Activated gamma-delta T cell treated with anti-CD3 and anti-CD28 coated beads, Interleukin-2, amount 50 U/mL, for 16 hours (primary cell): ENCODE data around the gene EZH2.

Experiments
- DNase-seq: peaks from one replicate; pipeline ENCODE4 v3.0.0-alpha.2; 2020; ENCODE audit warnings: low read depth

EZH2 gene

DNA sequence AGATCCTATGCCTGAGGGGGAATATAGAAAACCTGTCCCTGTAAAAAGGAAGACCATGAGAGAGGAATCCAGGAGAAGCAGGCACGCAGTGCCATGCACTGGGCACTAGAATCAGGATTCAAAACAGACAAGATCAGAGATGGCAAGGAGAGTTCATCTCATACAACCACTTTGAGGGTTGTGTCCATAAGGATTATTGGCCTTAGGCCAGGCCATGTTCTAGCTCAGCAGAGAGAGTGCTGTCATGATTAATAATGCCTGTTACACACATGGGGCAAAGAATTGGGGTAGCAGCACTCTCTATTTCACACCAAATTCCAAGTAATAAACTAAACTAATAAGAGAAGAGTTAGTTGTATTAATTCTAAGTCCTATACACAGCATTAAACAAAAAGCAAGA is 29.1 kb downstream of the EZH2 start:
- DNase-seq, result no peak

DNA sequence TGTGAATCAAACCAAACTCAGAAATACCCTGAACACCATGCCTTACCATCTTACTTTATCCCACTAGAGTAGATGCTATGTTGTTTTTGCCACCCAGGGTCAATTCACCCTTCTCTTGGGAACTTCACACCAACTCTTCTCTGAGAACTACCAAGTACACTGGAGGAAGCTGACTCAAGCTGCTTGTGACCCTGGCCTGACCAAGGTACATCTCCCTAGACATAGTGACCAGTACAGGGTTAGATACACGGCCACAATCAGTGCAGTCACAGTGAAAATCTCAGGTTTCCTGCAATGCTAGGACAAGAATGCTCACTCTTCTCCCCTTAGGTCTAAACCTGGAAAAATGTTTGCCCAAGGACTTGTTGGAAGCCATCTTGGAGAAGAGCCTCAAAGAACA is 31.8 kb downstream of the EZH2 start:
- DNase-seq, result no peak

DNA sequence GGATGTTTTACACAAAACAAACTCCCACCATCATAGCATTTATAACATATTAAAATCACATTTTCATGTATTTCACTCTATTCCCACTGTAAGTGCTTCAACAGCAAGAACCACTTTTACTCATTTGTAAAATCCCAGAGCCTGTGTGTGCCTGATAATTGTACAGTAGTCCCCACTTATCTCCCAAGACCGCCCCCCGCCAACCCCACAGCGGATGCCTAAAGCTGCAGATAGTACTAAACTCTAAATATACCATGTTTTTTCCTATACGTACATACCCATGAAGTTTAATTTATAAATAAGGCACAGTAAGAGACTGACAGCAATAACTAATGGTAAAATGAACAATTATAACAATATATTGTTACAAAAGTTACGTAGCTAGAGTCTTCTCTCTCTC is 33.5 kb downstream of the EZH2 start:
- no peak for DNase-seq

DNA sequence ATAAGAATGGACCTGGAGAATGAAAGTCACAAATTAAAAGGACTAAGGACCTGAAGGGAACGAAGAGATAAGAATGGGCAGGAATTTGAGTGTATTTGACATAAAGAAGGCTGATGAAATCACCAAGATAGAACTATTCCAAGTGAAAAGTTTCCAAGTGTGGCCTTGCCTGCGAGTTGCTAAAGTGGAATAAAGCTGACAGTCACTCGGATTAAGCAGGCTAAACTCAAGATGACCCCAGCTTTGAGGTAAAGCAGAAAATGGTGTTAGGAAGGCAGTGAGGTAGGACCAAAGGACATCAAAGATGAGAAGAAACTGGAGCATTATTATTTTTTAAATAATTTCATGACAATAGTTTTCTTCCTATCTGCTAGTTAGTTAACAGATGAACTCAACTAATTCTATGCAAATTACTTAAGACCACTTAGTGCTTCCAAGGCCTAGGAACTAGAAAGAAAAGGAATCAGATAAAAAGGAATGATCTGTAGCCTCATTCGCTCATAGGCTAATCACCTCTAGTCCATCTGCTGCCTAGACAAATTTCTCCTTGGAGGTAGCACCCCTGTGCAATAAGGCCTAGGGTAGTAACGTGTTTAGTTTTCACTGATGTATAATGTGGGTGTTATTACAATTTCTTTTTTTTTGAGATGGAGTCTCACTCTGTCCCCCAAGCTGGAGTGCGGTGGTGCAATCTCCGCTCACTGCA is 34.5 kb downstream of the EZH2 start:
- no peak for DNase-seq

DNA sequence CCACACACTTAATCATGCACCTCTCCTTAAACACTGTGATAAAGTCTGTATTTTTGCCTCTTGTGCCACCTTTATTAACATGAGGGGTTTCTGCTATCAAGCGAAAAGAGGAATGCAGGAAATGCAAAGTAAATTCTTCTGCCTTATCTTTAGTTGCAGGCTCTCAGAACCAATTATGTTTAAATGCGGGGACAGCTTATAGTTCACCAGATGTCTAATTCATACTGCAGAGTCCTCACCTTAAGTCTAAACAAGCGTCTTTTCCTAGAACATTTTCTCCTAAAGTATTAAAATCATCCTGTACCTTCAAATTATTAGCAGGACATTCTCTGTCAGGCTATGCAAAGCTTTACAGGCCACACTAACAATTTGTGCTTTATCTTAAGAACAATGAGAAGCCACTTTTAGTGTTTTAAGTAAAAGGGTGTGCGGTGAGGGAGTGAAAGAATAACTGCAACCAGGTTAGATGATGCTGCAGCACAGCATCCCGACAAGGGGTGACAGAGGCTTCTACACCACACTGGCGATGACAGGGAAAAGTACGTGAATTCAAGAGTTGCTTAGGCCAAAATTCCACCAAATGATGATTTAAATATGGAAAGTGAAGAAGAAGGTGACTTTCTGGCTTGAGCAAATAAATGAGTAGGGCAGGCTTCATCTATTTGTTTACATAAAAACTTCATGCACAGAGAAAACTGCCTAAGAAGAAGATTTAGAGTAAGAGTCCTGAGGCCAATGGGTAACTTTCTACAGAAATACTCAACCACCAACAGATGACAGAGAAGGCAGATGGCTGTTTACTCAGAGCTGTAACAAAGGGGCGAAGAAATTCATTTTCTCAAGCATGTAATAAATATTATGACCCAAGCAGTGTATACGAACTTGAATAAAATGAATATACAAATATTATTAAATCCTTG is 36.0 kb downstream of the EZH2 start:
- DNase-seq, result no peak

DNA sequence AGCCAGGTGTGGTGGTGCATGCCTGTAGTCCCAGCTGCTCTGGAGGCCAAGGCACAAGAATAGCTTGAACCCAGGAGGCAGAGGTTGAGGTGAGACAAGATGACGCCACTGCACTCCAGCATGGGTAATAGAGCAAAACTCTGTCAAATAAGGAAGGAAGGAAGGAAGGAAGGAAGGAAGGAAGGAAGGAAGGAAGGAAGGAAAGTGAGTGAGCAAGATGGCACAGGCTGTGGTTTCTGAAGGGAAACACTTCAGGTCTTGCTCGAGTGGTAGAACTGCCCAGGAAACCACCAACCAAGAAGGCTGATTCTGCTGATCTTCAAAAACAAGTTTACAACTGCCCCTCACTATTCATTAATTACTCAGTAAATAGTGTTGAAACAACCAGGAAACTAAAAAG is 45.2 kb downstream of the EZH2 start:
- no peak for DNase-seq

DNA sequence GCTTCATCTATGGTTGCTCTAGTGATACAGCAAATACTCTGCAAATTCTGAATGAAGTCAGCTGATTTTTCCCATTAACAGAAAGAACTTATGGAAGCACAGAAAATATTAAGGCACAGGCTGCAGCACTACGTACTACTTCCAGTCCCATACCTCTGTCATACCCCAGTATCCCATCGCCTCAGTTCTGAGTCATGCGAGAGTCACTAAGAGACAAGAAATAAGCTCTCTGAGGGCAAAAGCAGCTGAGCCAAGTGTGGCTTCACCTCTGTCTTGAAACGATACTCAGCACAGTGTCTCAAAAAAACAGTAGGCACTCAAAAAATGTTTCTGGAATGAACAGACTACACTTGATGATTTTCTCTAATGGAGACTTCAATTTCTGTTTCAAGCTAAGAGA is 48.2 kb downstream of the EZH2 start:
- no peak for DNase-seq

DNA sequence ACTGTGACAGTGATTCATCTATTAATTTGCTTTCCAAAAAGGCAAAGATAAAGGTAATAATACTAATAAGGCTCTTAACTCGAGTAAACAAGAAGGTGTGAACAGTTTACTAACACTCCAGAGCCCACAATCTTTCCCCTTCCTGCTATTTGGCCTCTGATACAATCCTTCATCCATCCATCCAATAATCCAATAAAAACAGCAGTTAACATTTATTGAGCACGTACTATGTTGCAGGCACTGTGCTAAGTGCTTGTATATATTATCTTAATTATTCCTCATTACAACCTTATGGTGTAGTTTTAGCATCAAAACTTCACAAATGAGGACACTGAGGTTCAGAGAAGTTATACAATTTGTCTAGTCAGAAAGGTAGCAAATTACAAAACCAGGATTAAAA is 49.5 kb downstream of the EZH2 start:
- no peak for DNase-seq

DNA sequence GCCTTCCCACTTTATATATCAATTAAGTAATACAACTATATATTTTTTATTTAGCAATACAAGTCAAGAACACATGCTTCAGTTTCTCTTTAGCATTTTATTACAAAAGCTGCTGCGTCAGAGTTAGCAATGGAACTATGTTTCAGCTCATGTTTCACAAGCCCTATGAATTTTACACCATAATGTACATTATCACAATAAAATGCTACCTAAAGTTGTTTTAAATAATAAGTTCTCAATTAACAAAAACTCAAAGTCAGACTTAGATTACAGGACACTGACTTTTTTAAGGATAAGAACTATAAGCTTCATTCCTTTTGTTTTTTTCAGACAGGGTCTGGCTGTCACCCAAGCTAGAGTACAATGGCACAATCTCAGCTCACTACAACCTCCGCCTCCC is 52.3 kb downstream of the EZH2 start:
- DNase-seq, result no peak

DNA sequence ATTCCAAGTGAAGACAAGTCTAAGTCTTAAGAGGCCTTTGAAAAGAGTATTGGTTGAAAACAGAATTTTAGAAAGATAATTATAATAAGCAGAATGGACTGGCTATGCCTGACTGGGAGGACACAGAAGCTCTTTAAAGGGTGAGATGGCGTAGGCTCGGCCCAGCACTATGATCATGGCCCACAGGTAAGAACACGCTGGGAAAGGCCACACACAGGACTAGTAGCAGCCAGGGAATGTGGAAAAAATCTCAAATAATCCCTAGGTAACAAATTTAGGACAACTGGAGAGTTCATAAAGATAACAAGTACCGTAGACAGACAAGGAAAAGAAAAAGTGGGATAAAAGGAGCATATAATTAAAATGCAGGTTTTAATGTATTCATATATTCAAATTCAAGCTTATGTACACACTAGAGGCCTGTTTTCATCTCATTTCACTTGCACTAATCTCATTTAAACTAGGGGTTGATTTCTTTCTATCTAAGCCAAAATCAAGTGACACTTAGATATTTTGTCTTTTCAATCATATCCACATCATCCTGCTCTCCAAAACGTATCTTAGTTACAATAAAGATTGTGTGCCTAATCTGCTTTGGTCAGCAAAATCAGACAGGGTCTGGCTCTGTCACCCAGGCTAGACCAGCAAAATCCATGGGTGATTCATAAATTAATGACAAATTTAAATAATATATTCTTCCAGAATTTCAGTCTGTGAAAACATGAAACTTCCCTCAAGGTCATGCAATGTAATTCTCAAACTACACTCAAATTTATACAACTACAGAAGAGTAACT is 53.0 kb downstream of the EZH2 start:
- no peak for DNase-seq

DNA sequence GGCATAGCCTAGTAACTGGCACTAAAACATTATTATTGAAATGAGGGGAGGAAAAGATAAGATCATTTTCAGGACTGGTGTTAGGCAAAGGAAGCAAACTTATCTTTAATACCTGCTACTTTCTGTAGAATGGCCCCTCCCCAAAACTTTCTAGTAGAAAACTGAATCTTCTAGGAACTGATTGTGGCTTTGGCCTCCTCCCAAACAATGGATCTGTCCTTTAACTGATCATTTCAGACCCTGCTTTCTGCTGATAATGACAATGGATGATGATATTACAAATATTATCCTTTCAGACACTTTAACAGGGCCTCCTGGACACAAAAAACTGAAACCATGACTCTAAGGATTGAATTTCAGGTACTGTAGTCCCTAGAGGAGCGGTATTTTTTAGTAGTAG is 55.1 kb downstream of the EZH2 start:
- no peak for DNase-seq

DNA sequence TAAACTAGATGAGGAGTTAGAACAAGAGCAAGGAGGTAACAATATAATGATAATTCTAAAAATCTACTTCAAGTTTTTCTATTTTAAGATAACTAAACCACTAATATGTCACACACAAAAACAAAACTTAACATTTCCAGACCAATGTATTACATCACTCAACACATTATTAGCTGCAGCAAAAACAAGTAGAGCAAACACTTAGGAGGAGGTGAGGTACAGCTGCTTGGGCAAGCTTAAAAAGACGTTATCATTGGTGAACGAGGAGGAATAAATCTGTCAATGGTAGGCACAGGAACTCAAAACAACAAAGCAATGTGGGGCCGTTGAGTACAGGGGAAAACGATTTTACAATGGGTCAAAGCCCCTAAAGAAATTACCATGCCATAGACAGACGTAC is 58.8 kb downstream of the EZH2 start:
- DNase-seq, result no peak

DNA sequence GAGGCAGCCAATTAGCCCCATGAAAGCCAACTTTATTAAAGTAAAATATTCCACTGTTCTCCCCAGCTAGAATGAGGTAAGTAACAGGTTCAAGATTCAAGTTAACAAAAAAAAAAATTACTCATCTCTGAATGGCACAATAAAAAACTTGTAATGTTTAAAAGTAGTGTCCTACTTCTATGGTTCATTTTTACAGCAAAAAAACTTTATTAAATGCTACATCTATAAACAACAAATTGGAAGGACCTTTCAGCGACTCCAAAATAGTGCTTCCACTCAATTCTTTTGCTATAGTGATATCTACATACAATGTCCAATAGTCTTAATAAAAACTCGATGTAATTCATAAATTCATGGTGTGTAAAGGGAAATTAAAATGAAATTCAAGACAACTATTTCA is 59.2 kb downstream of the EZH2 start:
- no peak for DNase-seq

DNA sequence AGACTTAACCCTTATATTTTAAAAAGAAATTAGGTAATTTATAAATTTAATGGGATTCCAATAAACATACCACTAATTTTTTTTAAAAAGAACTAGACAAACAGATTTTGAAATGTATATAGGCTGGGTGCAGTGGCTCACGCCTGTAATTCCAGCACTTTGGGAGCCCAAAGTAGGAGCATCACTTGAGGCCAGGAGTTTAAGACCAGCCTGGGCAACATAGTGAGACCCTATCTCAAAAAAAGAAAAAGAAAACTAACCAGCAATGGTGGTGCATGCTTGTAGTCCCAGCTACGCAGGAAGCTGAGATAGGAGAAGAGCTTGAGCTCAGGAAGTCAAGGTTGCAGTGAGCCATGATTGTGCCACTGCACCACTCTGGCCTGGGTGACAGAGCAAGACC is 62.7 kb downstream of the EZH2 start:
- DNase-seq, result no peak

DNA sequence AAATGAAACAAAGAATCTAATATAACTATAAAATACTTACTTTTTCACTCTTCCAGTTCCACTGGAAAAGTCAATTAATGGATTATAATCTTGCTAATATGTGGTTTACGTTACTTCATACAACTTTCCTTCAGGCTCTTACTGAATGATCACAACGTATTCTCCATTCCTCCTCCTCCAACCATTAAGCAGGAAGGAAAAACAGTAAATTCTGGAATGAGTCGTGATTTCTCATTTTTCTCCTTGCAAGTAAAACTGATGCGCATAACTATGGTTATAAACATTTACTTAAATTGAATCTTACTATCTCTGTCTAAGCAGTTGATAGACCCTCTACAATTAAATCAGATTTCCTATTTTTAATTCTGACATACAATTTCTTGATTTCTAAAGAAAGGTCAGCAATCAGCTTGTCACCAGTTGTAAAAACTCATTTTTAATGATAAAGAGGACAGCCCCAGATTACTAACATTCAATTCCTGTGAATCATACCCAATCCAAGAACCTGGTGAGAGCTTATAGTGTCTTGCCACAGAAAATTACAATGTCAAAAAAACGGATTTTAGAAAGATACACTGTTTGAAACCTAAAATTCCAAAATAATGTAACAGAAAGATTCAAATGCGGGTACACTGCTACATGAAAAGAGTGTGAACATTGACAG is 64.3 kb downstream of the EZH2 start:
- DNase-seq, result no peak

DNA sequence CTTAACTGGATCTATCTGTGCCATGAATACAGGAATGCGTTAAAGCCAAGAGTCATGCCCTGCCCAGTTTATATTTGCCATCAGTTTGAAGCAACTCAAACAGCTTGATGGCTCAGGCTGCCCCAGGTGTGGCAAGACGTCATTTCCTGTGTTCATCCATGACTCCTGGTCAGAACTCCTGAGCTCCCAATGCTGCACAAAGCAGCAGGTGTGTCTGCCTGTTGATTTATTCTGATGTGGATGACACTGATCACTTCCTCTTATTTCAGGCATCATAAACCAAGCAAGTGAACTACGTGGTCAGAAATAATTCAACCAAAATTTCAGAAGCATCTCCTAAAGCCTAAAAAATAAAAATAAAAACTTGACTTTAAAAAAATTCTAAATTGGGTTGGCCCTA is 68.5 kb downstream of the EZH2 start:
- no peak for DNase-seq

DNA sequence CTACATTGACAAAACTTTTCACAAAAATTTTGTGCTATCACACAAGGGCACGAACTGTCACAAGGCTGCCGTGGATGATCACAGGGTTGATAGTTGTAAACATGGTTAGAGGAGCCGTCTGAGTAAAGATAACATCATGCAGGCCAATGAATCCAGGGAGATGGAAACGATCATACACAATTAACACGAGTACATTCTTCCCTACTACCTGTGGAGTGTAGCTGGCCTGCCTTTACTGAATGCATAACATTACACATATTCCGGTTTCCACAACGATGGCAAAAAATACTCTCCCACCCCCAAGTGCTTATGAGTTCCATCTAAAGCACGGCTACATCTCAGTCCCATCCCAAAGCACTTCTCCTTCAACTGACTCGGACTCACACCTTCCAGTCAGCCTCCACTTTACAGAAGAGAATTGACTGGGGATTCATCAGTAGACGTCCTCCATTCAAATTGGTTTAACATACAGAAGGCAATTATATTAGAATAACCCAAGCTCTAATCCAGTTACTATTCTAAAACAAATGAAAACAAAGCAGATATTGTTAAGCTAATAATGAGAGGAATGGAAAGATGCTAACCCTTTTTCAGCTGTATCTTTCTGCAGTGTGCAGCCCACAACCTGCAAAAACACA is 69.0 kb downstream of the EZH2 start:
- DNase-seq, result no peak

DNA sequence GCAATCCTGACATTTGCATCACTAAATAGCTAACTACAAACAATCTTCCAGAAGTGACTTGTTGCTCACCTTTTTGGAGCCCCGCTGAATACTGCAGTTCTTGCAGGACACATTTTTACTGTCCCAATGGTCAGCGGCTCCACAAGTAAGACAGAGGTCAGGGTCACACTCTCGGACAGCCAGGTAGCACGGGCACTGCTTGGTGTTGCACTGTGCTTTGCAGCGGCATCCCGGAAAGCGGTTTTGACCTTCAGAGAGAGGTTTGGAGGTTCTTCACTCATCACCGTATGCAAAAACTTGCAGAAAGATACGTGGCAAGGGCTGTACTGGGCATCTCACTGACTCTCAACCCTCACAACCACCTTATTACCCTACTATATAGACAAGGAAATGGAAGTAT is 70.2 kb downstream of the EZH2 start:
- no peak for DNase-seq

DNA sequence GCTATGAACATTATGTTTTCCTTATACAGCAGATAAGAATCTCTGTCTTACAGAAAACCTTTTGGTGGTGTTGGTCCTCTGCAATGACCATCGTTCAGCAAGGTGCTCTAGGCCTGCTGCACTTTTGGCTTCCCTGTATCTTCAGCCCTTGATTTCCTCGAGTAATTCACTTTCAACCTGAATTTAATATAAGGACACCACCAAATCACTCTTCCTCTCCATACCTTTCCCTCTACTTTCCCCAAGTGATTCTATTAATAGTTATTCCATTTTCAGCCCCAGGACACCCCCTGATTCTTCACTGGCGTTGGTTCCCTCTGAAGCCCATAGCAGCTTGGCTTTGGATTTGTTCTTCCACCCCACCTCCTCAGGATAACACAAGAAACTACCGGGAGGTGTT is 72.2 kb downstream of the EZH2 start:
- DNase-seq, result no peak

DNA sequence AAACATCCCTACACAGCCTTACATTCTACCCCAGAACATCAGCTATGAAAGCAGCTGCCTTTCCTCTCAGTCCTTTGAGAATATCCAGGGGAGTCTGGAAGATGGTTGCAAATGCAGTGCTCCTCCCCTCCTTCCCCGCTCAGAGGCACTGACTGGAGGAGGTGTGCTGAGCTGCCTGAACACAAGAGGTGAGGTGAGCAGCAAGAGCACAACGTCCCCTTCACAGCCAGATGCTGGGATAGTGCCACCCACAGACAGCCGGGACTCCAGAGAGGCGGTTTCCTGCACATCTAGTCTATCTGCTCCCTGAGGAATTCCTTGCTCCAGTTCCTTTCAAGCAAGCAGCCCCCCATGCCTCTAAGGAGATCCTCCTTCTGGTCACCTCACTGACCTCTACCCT is 74.2 kb downstream of the EZH2 start:
- no peak for DNase-seq

DNA sequence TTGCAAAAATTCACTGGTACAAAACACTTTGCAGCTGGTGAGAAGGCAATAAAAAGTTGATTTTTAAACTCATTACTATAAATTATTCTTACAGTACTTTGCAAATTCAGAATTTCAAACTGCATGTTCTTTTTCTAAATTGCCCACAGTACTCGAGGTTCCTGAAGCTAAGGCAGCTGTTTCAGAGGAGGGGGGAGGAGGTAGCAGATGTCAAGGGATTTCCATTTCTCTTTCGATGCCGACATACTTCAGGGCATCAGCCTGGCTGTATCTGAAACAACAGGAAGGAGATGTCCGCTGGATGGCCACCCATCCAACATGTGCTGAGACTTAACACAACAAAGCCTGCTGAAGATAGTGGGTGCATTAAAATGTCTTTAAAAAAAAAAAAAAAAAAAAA is 76.7 kb downstream of the EZH2 start:
- DNase-seq, result no peak

DNA sequence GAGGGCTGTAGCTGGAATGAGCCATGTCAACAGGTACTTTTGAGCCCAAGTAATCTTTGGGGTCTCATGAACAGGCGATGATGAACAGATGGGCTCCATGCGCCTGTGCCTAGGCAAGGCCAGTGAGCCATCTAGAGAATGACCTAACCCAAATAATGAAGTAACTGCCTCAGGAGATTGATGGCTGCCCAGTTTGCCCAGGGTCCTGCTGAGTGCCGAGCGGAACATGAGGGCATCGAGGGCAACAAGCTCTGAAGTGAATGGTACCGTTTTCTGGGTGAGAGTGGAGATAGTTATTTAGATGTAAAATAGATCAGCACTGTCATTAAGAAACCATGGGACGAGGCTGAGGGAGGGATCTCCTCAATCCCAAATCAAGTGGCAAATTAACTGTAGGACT is 77.9 kb downstream of the EZH2 start:
- DNase-seq, result no peak
